ENCODE measurements around the gene NREP.

The NREP gene, protein sequence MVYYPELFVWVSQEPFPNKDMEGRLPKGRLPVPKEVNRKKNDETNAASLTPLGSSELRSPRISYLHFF

DNA sequence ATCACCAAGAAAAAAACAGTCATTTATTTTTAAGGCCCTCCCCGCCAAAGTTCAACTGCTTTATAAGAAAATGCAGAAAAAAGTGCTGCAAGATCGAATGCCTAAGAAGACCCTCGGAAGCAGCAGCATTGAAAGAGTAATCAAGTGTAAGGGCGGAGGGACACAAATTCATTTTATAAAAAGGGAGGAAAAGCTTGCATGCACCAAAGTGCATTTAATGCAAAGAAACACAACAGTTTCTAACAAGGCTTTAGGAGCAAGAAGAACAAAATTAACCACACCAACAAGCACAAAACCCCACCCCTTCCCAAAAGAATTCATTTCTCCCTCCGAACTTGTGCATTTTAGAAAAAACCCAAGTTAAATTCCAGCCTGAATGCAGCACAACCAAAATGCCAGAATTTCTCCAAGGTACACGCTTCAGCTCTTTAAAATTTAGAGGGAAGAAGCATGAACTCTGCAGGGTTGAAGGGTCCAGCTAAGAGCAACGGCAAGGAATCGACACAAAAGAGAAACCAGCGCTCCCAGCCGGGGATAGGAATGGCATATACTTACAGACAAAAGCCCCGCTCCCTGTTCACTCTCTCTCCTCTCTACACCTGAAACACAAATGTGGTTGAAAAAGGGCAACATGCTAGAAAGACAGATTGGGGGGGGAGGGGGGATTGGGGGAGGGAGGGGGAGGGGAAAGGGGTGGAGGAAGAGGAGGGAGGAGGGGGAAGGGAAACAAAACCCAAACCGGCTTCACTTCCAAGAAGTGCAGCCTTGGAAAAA, at the start of gene NREP:
TSS of gene NREP (minus strand) at position 614 of the 774 bp plus-strand sequence. CDS start 1,422 bp downstream, outside the sequence.
- no peak for DNase-seq (ENCODE audit: low read depth)

DNA sequence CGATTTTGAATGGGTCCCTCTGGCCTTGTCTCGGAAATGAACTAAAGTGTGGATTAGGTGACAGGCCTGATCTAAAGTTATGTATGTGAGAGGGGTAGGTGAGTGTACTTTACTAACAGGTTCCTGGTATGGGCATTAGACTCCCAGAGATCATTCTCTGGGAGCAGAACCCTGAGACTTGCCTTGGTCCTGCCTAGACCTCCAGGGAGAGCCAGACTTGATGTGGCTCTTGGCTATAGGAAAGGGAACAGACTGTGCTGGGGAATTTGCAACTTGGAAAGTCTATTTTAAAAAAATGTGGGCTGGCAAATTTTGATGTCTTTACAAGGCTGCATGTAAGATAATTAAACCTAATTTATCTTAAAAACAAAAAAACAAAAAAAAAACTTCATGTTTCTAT, 49.8 kb upstream of the NREP start:
- no peak for DNase-seq (ENCODE audit: low read depth)

DNA sequence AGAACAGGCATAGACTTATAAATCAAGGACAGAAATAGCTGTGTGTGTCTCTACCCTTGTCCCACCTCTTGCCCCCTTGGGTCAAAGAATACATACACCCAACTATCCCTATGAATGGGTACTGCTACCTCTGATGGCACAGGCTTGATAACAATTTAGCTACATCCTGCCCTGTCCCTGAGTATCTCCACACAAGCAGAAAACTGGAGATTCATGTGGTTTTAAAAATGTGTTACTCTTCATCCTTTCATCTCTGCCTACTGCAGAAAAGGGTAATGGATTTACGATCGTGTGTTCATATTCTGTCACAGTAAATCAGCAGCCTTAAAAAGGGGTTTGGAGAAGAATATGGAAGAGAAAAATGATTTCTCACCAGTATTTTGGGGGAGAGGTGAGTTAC, 49.2 kb upstream of the NREP start:
- no peak for DNase-seq (ENCODE audit: low read depth)

DNA sequence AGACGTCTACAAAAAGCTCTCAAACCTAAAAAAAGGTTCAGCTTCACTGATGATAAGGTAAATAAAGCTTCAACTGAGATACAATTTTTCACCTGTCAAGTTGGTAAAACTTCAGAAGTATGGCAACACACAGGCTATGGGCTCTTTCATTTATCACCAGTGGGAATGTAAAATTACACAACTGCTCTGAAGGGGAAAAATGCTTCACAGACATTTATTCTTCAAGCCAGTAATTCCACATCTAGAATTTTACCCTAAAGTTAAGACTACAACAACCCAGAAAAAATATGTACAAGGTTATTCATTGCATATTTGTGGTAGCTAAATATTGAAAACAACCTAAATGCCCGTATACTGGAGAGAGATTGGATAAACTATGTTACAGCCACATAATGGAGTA, 48.1 kb upstream of the NREP start:
- no peak for DNase-seq (ENCODE audit: low read depth)

DNA sequence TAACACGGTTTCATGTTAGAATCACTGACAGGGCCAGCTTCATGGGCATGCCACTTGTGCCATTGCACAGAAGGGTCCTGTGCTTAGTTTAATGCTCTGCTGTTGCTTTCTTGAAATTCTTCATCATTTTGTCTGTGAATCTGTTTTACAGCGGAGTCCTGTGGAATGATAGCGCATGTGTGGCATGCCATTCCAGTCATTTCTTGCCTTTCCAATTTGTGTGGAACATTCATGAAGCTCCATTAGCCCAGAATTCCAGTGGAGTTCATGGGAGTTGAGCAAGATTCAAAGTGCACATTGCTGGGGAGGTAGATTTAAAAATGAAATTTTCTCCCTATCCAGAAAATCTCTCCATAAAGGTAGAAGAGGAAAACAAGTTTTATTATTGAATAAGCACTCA, 43.4 kb upstream of the NREP start:
- no peak for DNase-seq (ENCODE audit: low read depth)

DNA sequence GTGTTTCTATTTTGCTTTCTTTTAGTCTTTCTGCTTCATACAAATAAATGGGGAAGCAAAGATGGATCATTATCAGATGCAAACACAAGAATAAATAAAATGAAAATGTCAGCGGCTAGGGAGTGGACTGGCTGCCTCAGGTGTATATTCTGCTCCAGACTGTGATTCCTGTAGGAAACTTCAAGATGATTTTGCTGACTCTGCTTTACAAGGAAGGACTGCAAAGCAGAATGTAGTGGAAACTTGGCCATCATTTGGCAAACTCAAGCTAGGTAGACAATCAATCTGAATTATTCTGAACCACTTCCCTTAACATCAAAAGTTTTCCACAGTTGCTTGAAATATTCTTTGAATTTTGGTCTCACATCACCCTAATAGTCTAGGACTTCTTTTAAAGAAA, 38.1 kb upstream of the NREP start:
- DNase-seq (ENCODE audit: low read depth), result no peak

DNA sequence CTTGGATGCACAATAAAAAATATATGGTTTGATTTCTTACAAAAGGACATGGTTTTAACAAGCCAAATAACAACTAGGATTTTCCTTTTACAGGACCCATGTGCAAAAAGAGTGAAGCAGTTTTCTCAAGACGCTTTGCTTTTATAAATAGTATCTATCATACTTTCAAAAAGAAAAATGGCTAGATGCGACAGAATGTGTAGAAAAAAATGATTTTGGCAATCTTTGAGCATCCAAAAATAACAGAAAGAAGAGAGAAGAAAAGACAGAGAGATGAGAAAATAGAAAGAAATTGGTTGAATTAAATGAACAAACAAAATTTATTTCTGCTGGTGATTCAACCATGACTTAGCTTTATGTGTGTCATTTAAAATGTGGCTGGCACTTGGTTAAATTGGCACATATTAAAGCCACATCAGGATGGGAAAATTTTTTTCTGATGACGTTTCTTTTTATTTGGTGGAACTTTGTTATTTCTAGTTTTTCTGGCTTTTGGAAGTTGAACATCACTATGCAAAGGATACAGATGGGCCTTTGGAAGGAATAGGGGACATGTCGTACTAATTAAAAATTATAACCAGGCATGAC, 35.6 kb upstream of the NREP start:
- no peak for DNase-seq (ENCODE audit: low read depth)

DNA sequence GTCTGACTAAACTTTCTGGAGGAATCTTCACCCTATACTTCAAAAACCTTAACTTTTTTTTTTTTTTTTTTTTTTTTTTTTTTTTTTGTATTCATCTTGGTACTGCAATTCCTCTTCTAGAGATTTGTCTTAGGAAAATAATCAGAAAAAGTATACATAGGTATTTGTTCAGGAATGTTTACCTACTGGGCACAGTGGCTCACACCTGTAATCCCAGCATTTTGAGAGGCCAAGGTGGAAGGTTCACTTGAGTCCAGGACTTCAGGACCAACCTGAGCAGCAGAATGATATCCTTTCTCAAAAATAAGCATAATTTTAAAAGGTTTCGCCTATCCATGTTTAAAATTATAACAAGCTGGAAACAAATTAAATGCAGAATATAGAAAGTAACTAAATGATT, 33.3 kb upstream of the NREP start:
- DNase-seq (ENCODE audit: low read depth), result no peak

DNA sequence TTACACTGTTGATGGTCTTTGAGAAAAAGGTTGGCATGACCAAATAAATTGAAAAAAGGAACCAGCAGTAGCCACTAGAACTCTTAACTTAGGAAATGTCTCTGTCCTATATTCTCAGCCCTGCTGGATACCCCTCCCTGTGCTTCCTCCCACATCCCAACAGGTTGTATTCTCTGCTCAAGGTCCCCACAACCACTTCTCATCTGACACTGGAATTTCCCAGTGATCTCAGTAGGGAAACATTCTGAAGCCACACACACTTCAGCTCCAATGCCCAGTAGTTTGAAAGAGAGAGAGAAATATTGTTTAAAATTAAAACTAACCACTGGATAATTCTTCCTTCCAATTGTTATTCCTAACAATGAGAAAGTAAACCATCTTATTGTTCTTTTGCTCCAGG, 30.0 kb upstream of the NREP start:
- no peak for DNase-seq (ENCODE audit: low read depth)

DNA sequence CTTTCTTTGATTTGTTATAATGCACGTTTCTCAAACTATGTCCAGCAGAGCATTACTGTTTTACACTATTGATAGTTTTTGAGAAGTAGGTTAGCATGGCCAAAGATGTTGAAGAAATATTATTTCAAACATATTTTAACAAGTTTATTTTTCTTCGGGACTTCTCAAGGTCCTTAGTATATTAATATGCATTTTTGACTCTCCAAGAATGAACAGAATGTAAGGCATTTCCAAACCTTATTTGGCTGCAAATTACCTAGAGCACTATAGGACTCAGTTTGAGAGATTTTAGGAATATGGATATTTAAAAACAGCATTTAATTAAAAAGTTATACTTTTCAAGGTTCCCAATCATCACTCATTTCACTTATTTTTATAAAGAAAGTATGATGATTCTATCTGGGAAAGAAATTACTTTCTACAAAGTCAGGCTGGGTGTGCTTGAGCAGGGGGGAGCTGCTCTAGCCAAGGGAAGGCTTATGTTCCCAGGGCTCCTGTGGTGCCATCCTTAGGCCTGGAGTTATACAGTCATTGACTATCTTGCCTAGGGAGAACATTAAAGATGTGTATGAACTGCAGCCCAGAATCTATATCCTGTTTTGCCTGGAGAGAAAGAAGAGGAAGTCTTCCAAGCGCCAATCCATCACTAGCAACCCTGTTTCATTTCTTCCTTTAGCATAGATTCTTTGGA, 27.6 kb upstream of the NREP start:
- DNase-seq (ENCODE audit: low read depth), result no peak

DNA sequence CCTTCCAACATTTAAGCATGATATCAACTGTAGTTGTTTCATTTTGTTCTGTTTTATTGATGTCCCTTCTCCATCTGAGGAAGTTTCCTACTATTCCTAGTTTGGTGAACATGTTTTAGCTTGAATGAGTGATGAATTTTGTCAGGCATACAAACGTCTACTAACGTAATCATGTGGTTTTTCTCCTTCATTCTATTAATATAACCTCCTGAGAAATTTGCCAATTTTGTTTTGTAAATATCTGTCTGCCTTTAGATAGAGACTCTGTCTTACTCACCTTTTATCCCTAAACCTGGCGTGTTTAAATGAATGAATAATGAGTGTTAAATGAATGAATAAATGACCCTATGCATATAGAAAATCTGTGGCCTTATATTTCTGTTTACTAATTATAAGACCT, 26.5 kb upstream of the NREP start:
- DNase-seq (ENCODE audit: low read depth), result no peak

DNA sequence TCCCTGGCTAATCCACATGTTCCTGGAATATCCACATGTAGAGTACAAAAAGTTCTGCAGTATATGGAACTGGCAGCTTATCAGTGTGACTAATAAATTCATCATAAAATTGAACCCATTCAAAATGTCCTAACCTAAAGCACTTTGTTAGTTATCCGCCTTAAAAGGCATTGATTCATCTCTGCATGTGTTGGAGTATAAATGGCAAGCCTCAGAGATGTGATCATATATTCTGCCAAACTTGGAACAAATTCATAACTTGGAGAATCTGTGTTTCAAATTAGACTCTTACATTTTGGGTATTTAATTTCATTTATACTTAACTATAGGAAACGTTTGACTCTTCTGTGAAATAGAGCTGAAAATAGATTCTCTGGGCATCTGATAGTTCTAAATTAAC, 25.2 kb upstream of the NREP start:
- no peak for DNase-seq (ENCODE audit: low read depth)

DNA sequence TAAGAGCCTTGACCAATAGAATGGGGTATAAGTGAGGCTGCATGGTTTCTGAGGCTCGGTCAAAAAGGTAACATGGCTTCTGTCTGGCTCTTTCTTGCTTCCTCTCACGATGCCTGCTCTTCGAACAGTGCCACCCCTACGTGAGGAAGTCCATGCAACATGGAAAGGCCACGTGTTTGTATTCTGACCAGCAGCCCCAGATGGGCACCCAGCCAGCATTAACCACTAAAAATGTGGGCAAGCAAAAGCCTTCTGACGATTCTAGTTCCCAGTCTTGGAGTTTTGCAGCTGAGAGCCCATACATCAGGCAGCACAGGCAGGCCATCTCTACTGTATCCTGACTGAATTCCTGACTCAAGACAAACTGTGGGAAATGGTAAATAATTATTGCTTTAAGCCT, 24.2 kb upstream of the NREP start:
- no peak for DNase-seq (ENCODE audit: low read depth)

DNA sequence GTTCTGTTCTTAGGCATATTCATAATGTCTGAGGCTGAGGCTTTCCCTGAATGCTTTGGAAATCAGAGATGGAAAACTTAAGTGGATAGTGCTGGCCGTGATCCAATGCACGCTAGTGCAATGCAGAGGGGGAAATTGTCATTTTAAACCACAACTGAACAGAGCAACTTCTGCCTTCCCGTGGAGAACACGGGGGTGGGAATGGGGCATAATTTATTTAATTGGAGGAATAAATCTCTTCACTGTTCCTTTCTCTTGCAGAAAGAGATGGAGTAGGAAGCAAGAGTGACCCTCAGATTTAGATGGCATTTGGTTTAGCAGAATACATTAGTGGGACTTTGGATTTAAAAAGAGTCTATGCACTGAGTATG, 22.9 kb upstream of the NREP start:
- DNase-seq (ENCODE audit: low read depth), result no peak

DNA sequence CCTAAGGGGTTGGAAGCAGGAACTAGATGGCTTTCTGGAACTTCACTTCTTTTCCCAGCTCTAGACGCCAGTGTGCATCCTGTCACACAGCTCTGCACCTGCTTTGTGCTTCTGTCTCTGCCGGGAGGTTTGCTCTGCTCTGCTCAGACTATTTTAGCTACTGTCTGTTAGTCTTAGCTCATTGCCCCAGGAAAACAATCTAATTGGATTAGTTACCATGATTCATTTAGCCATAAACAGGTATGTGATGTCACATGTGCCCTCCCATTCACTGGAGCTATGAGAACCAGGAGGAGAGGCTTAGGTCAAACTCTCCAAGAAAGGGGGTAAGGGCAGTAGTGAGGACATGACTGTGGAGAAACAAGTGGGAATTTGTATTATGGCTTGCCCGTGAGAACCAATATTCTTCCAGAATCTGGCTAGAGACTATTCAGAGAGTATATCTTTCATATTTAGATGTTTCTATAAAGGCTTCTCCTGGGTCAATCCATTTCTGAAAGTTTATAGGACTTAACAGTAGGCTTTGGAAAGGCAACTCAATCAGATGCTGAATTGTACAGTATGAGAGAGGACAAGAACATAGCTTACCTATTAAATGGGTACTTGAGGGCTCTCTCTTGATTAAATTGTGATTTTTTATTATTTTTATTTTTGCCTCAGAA, 22.4 kb upstream of the NREP start:
- DNase-seq (ENCODE audit: low read depth), result no peak

DNA sequence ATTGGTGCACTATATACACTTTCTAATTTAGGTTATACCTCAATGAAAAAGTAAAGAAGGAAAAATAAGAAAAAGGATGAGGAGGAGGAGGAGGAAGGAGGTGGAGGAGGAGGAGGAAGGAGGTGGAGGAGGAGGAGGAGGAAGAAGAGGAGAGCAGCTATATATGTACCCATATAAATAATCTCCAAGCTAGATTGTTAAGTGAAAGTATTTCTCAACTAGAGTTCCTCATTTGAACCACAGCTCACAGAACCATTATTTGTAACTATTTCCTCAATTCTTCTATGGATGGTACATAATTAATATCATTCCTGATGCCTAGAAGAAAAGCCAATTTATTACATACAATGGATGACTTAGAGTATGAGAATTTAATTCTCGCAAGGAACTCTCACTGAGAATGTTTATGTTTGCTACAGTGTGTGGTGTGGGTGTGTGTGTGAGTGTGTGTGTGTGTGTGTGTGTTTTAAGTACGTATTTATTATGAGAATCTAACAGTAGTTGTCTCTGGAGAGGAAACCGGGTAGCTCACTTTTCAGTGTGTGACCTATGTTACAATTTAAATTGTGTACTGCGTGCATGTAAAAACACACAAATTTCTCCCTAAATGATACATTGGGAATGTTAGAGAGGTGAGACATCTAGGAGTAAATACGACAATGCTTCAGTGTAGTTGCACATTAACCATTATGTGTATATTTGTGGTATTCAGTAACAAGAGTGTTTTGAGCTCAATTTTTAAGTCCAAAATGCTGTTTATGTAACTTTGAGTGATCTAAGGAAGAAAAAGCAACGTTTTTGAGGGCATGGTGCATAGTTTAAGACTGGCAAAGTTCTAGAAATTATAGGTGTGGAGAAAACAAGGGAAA, 20.2 kb upstream of the NREP start:
- DNase-seq (ENCODE audit: low read depth), result no peak

DNA sequence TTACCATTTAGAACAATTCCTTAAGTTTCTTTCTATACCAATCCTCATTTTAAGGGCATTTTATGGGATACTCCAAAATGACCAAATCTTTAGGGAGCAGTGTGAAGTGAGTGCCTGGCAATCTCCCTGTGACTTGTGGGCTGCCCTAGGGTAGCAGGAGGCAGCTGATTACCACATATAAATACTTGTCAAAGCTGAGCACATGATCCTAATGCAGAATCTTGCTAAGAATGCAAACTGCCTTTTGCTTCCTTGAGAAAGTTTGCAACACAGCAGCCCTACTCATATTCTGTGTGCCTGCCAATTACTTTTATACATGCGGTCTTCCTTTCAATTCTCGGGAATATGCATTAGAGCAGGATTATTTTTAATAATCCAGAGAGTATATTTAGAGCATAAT, 18.2 kb upstream of the NREP start:
- DNase-seq (ENCODE audit: low read depth), result no peak

DNA sequence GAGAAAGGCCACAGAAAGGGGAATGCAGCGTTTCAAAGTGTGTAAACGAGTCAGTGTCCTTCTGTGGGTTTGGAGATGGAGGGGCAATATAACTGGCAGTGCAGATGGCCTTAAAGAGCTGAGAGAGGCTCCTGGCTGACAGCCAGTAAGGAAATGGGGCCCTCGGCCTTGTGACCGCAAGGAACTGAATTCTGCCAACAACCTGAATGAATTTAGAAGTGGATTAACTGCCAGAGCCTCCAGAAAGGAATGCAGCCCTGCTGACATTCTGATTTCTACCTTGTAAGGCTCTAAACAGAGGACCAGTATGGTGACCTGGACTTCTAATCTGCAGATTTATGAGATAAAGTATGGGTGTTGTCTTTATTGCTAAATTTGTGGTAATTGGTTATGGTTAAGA, 17.5 kb upstream of the NREP start:
- DNase-seq (ENCODE audit: low read depth), result no peak

DNA sequence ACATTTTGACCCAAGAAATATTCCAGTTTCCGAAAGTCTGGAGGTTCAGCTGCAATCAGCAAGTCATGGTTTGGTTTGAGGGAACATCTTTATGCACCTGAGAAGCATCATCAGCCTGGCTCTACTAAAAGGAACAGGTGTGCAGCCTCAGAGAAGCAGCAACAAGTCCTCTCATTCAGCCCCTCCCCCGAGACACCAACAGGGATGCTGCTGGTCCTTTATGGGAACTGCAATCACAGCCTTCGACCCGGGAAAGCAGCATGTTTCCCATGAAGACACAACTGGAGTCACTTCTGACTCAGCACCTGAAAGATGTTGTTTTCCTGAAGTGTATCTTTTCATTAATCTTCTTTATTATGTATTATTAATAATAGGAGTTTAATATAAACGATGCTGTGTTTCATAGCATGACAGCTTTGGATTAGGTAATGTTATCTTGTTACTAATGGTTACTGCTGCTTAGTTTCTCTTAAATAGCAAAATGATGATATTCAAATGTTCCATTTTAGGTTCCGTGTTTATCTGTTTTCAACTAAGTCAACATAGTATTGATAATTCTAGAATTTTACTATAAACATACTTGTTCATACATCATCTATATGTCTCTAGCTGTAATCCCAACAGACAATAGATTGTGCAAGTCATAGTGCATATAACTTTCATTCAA, 15.6 kb upstream of the NREP start:
- DNase-seq (ENCODE audit: low read depth), result no peak

DNA sequence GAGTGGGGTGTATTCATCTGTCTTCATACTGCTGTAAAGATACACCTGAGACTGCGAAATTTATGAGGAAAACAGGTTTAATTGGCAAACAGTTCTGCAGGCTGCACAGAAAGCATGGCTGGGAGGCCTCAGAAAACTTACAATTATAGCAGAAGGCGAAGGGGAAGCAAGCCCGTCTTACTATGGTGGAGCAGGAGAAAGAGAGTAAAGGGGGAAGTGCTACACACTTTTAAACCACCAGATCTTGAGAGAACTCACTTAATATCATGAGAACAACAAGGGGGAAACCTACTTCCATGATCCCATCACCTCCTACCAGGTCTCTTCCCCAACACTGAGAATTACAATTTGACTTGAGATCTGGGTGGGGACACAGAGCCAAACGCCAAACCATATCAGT, 12.5 kb upstream of the NREP start:
- no peak for DNase-seq (ENCODE audit: low read depth)
